ENCODE data around the gene OPN1SW.

OPN1SW gene

DNA sequence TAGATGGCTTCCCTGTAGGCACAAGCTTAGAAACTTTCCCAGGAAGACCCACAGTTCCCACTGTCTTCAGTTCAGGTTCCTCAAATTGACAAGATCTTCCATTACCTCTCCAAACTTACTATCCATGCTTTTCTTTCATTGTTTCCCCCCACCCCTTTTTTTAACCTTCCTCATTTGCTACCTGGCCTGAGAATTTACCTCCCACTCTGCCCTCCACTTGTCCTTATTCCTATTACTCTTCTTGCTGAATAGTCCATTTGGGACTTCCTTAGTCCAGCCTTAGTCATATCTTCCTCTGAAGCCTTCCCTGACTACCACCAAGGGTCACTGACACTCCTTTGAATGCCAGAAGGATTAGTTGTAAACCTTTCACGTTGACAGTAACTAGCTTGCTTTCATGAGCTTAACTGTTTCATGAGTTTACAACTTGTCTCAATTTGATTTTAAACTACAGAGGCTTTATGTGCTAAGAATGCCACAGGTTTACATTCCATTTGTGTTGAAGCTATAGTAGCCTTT lies 37.7 kb downstream of the OPN1SW start:
- TF ChIP-seq CTCF (IDR thresholded peaks at IDR 0.05): no peak

DNA sequence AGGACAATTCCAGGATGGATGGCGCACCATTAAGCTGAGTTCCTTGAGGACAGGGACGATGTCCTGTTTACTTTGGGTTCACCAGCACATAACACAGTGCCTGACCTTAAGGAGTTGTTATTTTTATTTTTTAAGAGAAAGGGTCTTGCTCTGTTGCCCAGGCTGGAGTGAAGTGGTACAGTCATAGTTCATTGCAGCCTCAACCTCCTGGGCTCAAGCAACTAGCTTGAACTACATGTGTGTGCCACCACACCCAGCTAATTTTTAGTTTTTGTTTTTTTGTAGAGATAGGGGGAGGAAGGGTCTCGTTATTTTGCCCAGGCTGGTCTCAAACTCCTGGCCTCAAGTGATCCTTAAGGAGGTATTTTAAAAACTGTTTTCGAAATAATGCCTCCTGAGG lies 38.2 kb downstream of the OPN1SW start:
- TF ChIP-seq CTCF (IDR thresholded peaks at IDR 0.05): no peak

DNA sequence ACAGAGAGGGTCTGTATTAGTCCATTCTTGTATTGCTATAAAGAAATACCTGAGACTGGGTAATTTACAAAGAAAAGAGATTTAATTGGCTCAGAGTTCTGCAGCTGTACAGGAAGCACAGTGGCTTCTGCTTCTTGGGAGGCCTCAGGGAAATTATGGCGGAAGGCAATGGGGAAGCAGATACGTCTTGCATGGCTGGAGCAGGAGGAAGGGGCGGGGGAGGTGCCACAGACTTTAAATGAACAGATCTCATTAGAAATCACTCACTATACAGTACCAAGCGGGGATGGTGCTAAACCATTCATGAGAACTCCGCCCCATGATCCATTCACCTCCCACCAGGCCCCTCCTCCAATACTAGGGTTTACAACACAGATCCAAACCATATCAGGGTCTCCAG lies 40.2 kb downstream of the OPN1SW start:
- no peak for TF ChIP-seq CTCF (IDR thresholded peaks at IDR 0.05)

GRCh38 chr7:128734890-128735289 lies 40.7 kb downstream of the OPN1SW start:
- TF ChIP-seq CTCF (IDR thresholded peaks at IDR 0.05): no peak

DNA sequence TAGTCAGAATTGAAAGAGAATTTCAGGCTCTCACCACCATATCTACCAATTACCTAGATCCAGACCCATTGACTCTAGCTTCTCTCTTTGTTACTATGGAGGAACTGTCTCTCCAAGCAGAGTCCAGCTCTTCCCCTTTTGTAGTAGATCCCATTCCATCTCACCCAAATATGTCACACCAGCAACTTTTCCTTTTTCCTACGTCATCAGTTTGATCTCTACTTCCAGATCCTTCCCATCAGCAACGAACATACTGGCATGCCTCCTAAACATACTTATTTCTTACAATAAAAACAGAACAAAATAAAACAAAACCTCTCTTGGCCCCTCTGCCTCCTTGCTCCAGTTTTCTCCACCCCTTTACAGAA lies 42.3 kb downstream of the OPN1SW start:
- no peak for TF ChIP-seq CTCF (IDR thresholded peaks at IDR 0.05)

- TF ChIP-seq CTCF (IDR thresholded peaks at IDR 0.05): no peak
These were observed 42.9 kb downstream of the OPN1SW start for GRCh38 chr7:128732521-128733277.

- TF ChIP-seq CTCF (IDR thresholded peaks at IDR 0.05): no peak
These were observed 44.4 kb downstream of the OPN1SW start for GRCh38 chr7:128731184-128731583.

GRCh38 chr7:128729494-128729893 lies 46.1 kb downstream of the OPN1SW start:
- no peak for TF ChIP-seq CTCF (IDR thresholded peaks at IDR 0.05)
